Fibroblast of lung (primary cell): ENCODE results near the gene B3GLCT. TPM values are rescaled to one million over a fixed set of nuclear protein-coding genes. Genes with fewer than 3 reads are reported as not detected.

ENCODE experiments used
- DNase-seq, 2 donors: peaks; one replicate each; pipeline versions ENCODE4 v3.0.0 to v3.0.0-alpha.2; 2010; ENCODE audit warnings: low read depth in 2 of 2
- H2AFZ ChIP-seq: 2 replicates; pipeline ENCODE4 v1.5.1; 2012; ENCODE audit warnings: low read length, control low read depth, inconsistent platforms
- H3K27ac ChIP-seq: 2 replicates; pipeline ENCODE4 v1.5.1; 2011; ENCODE audit warnings: low read length, control low read depth; ENCODE audit not compliant: insufficient read depth
- H3K27me3 ChIP-seq: 2 replicates; pipeline ENCODE4 v1.5.1; 2011; ENCODE audit warnings: mild to moderate bottlenecking, low read length; ENCODE audit not compliant: control insufficient read depth, insufficient read depth
- H3K36me3 ChIP-seq: 2 replicates; pipeline ENCODE4 v1.5.1; 2011; ENCODE audit warnings: low read length; ENCODE audit not compliant: control insufficient read depth, insufficient read depth
- H3K4me1 ChIP-seq: 2 replicates; pipeline ENCODE4 v1.5.1; 2011; ENCODE audit warnings: low read length; ENCODE audit not compliant: control insufficient read depth, insufficient read depth; ENCODE audit errors: extremely low read depth
- H3K4me2 ChIP-seq: 2 replicates; pipeline ENCODE4 v1.5.1; 2011; ENCODE audit warnings: low read length, control low read depth; ENCODE audit not compliant: insufficient read depth; ENCODE audit errors: extremely low read depth
- H3K4me3 ChIP-seq, 4 experiments: fragments of 200-600 bp in 1 of 4; sonication (generic) in 1 of 4; replicated peaks in 1 of 4; 2 replicates each; pipeline ENCODE4 v1.5.1; 2011 to 2016; ENCODE audit warnings: low read length in 4 of 4, low read depth in 3 of 4, mild to moderate bottlenecking in 3 of 4, control low read depth in 2 of 4, inconsistent platforms in 1 of 4, mixed read lengths in 1 of 4; ENCODE audit not compliant: insufficient read depth in 1 of 4; ENCODE audit errors: control extremely low read depth in 1 of 4
- H3K79me2 ChIP-seq: 2 replicates; pipeline ENCODE4 v1.5.1; 2012; ENCODE audit warnings: mild to moderate bottlenecking, low read length, inconsistent platforms; ENCODE audit not compliant: control insufficient read depth, insufficient read depth
- H3K9ac ChIP-seq: 2 replicates; pipeline ENCODE4 v1.5.1; 2011; ENCODE audit warnings: mild to moderate bottlenecking, low read length, control low read depth; ENCODE audit not compliant: insufficient read depth
- H3K9me3 ChIP-seq: 2 replicates; pipeline ENCODE4 v1.5.1; 2012; ENCODE audit warnings: low read depth, low read length; ENCODE audit not compliant: control insufficient read depth, insufficient read depth
- H4K20me1 ChIP-seq: 2 replicates; pipeline ENCODE4 v1.5.1; 2011; ENCODE audit warnings: low read length; ENCODE audit not compliant: control insufficient read depth, insufficient read depth; ENCODE audit errors: extremely low read depth
- CTCF ChIP-seq, 2 donors: IDR thresholded peaks in 1 of 2; conservative IDR thresholded peaks in 1 of 2; 1 replicate in 1 of 2; 2 replicates in 1 of 2; pipeline ENCODE4 v1.5.1; 2011 to 2012; ENCODE audit warnings: low read length in 2 of 2, control low read depth in 1 of 2, inconsistent platforms in 1 of 2, low read depth in 1 of 2, mild to moderate bottlenecking in 1 of 2
- EZH2 ChIP-seq: IDR thresholded peaks from 2 replicates; pipeline ENCODE4 v1.5.1; 2012; ENCODE audit warnings: low read length, control low read depth, mild to moderate bottlenecking; ENCODE audit errors: missing control alignments
- polyA plus RNA-seq, 2 donors: library from polyadenylated mRNA; depleted of rRNA in 1 of 2; stranded (reverse) in 1 of 2; unstranded in 1 of 2; fragments of >200 nt; gene quantifications; 2 replicates each; pipeline ENCODE4 v1.2.1, GENCODE V29; 2011 to 2012; ENCODE audit warnings: missing spikeins in 1 of 2
- total RNA-seq: library from RNA; depleted of rRNA; stranded (reverse); fragments of >200 nt; gene quantifications from 2 replicates; pipeline ENCODE4 v1.2.1, GENCODE V29; 2014

B3GLCT gene
- total and polyA plus RNA-seq, 2 donors (not counting 1 experiment from before 2014, with no cell fraction given) = 4.4 to 7.8 TPM

GRCh38 chr13:31250435-31250834 is 50.7 kb downstream of the B3GLCT start:
- no peak for TF ChIP-seq CTCF (conservative IDR thresholded peaks at IDR 0.05 in 1 of 2, IDR thresholded peaks at IDR 0.05 in 1 of 2; ENCODE audit: low read depth in 1 of 2, low read length in 2 of 2)
- DNase-seq = no peak
- no peak overlapping the region for H3K27ac ChIP-seq
- H3K27me3 ChIP-seq = no peaks in the 10 kb centered on the region
- H3K4me2 ChIP-seq = no peak overlapping the region
- H3K9ac ChIP-seq = no peak overlapping the region
- no peaks in the 10 kb centered on the region for H4K20me1 ChIP-seq
- H3K9me3 ChIP-seq = no peaks in the 10 kb centered on the region
- H3K79me2 ChIP-seq = no peaks in the 10 kb centered on the region
- no peaks in the 10 kb centered on the region for H3K36me3 ChIP-seq
- H3K4me1 ChIP-seq = no peaks in the 10 kb centered on the region
- no peak overlapping the region for H3K4me3 ChIP-seq
- H2AFZ ChIP-seq = no peak overlapping the region

- H2AFZ ChIP-seq = no peak overlapping the region
- no peaks in the 10 kb centered on the region for H3K27me3 ChIP-seq
- no peaks in the 10 kb centered on the region for H3K9me3 ChIP-seq
- no peak overlapping the region for H3K27ac ChIP-seq
- no peaks in the 10 kb centered on the region for H3K36me3 ChIP-seq
- H3K9ac ChIP-seq = no peak overlapping the region
- H3K79me2 ChIP-seq = no peaks in the 10 kb centered on the region
- H3K4me1 ChIP-seq = no peaks in the 10 kb centered on the region
- DNase-seq = no peak
- H3K4me3 ChIP-seq = no peak overlapping the region
- TF ChIP-seq CTCF (conservative IDR thresholded peaks at IDR 0.05 in 1 of 2, IDR thresholded peaks at IDR 0.05 in 1 of 2; ENCODE audit: low read depth in 1 of 2, low read length in 2 of 2) (no peak), EZH2 (no peak)
- no peak overlapping the region for H3K4me2 ChIP-seq
- no peaks in the 10 kb centered on the region for H4K20me1 ChIP-seq
Observed at GRCh38 chr13:31261241-31261640, 61.5 kb downstream of the B3GLCT start.

GRCh38 chr13:31263346-31263745 is 63.6 kb downstream of the B3GLCT start:
- Histone ChIP-seq H4K20me1 (no peaks in the 10 kb centered on the region), H3K27me3 (no peaks in the 10 kb centered on the region), H3K4me3 (no peak overlapping the region), H2AFZ (no peak overlapping the region), H3K36me3 (no peaks in the 10 kb centered on the region), H3K79me2 (no peaks in the 10 kb centered on the region), H3K9ac (no peak overlapping the region), H3K4me2 (no peak overlapping the region), H3K4me1 (no peaks in the 10 kb centered on the region), H3K27ac (no peak overlapping the region), H3K9me3 (no peaks in the 10 kb centered on the region)
- no peak for TF ChIP-seq EZH2
- TF ChIP-seq CTCF (conservative IDR thresholded peaks at IDR 0.05 in 1 of 2, IDR thresholded peaks at IDR 0.05 in 1 of 2; ENCODE audit: low read depth in 1 of 2, low read length in 2 of 2) = no peak
- no peak for DNase-seq
